Liver (tissue), 3 donors: Measurements from ENCODE around the gene TLR9.

Experiments
- EGR1 ChIP-seq, 2 donors: IDR thresholded peaks; 2 replicates each; pipeline ENCODE4 v1.6.1; 2016 to 2018; ENCODE audit warnings: antibody characterized with exemption in 2 of 2, low read depth in 2 of 2
- FOXA1 ChIP-seq: IDR thresholded peaks from 2 replicates; pipeline ENCODE4 v1.6.1; 2016; ENCODE audit warnings: antibody characterized with exemption
- GABPA ChIP-seq, 2 donors: IDR thresholded peaks in 1 of 2; conservative IDR thresholded peaks in 1 of 2; 2 replicates each; pipeline ENCODE4 v1.6.1; 2016; ENCODE audit warnings: antibody characterized with exemption in 2 of 2, mild to moderate bottlenecking in 1 of 2, moderate library complexity in 1 of 2
- JUND ChIP-seq, 2 donors: IDR thresholded peaks; 2 replicates each; pipeline ENCODE4 v1.6.1; 2016; ENCODE audit warnings: antibody characterized with exemption in 2 of 2
- SP1 ChIP-seq: IDR thresholded peaks from 2 replicates; pipeline ENCODE4 v1.6.1; 2018; ENCODE audit warnings: antibody characterized with exemption, mild to moderate bottlenecking
- TF ChIP-seq, protein P1 (sequence below): fragments of 150-350 bp; IDR thresholded peaks from 2 replicates; pipeline ENCODE4 v1.5.1; 2017; ENCODE audit warnings: improper control_type of control experiment, low read depth, low read length; ENCODE audit not compliant: missing input control
- TF ChIP-seq, protein P2 (sequence below): IDR thresholded peaks from 2 replicates; pipeline ENCODE4 v1.6.1; 2016; ENCODE audit warnings: antibody characterized with exemption
- TF ChIP-seq, protein P3 (sequence below): IDR thresholded peaks from 2 replicates; pipeline ENCODE4 v1.6.1; 2016; ENCODE audit warnings: antibody characterized with exemption
- donor health status: healthy.
- donor health status: healthy.

DNA sequence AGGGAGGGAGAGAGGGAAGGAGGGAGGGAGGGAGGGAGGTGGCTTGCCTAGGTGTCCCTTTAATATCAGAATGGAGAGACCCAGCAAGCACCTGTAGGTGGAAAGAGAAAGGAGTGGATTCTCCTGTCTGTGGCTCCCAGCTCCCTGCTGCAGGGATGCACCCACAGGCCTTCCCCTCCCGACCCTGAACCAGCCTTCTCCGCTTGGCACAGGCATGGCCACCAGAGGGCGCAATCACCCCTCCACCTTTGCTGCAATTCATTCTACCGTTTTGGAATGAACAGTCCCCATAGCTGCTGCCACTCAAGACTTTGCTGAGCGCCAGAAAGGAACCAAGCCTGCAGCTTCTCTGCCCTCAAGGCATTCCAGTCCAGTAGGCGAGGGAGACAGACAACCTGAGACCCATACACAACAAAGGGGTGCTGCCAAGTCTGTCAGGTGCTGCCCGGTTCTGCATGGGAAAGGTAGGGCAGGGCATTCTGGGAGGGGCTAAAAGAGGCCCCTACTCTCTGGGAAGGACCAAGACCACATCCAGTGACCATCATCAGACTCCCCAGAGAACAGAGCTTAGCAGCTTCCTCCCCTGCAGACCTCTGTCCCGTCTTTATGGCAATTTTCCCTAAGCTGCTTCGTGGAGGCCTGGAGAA lies 4.9 kb downstream of the TLR9 start:
- TF ChIP-seq, protein P1, sequence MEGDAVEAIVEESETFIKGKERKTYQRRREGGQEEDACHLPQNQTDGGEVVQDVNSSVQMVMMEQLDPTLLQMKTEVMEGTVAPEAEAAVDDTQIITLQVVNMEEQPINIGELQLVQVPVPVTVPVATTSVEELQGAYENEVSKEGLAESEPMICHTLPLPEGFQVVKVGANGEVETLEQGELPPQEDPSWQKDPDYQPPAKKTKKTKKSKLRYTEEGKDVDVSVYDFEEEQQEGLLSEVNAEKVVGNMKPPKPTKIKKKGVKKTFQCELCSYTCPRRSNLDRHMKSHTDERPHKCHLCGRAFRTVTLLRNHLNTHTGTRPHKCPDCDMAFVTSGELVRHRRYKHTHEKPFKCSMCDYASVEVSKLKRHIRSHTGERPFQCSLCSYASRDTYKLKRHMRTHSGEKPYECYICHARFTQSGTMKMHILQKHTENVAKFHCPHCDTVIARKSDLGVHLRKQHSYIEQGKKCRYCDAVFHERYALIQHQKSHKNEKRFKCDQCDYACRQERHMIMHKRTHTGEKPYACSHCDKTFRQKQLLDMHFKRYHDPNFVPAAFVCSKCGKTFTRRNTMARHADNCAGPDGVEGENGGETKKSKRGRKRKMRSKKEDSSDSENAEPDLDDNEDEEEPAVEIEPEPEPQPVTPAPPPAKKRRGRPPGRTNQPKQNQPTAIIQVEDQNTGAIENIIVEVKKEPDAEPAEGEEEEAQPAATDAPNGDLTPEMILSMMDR, result peak; percentile 92
- TF ChIP-seq JUND (IDR thresholded peaks at IDR 0.05) (no peak), GABPA (IDR thresholded peaks at IDR 0.05 in 1 of 2, conservative IDR thresholded peaks at IDR 0.05 in 1 of 2) (no peak), FOXA1 (peak; percentile 8), SP1 (no peak), EGR1 (IDR thresholded peaks at IDR 0.05; ENCODE audit: low read depth in 2 of 2) (no peak)
- TF ChIP-seq, protein P2, sequence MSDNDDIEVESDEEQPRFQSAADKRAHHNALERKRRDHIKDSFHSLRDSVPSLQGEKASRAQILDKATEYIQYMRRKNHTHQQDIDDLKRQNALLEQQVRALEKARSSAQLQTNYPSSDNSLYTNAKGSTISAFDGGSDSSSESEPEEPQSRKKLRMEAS, result no peak
- TF ChIP-seq, protein P3, sequence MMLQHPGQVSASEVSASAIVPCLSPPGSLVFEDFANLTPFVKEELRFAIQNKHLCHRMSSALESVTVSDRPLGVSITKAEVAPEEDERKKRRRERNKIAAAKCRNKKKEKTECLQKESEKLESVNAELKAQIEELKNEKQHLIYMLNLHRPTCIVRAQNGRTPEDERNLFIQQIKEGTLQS, result no peak
